ENCODE measurements around the gene B4GALNT1. TPM values are rescaled to one million over a fixed set of nuclear protein-coding genes. Genes with fewer than 3 reads are reported as not detected.

B4GALNT1 gene
- total RNA-seq, 1 donor from 2014 or later: 0.78 TPM

- Mint-ChIP-seq H3K27ac (no peak overlapping the region), H3K36me3 (no peaks in the 10 kb centered on the region), H3K4me1 (no peaks in the 10 kb centered on the region), H3K4me3 (no peak overlapping the region), H3K9me3 (no peaks in the 10 kb centered on the region), H3K27me3 (ENCODE audit: low read depth) (peaks cover 44% of the 10 kb centered on the region)
- DNase-seq (ENCODE audit: low spot score in 2 of 2, unreplicated experiment in 2 of 2): peak; percentile 39 to 66
- TF ChIP-seq CTCF (IDR thresholded peaks at IDR 0.05; ENCODE audit: unreplicated experiment): peak; percentile 94
Observed at GRCh38 chr12:57583008-57583831, 49.8 kb downstream of the B4GALNT1 start.

- Mint-ChIP-seq H3K27me3 (ENCODE audit: low read depth) (peaks cover 46% of the 10 kb centered on the region), H3K4me3 (no peak overlapping the region), H3K4me1 (no peaks in the 10 kb centered on the region), H3K9me3 (no peaks in the 10 kb centered on the region), H3K27ac (no peak overlapping the region), H3K36me3 (no peaks in the 10 kb centered on the region)
- no peak for DNase-seq (ENCODE audit: low spot score in 2 of 2, unreplicated experiment in 2 of 2)
- TF ChIP-seq CTCF (IDR thresholded peaks at IDR 0.05; ENCODE audit: unreplicated experiment): no peak
Observed at GRCh38 chr12:57582440-57582839, 50.6 kb downstream of the B4GALNT1 start.

- Mint-ChIP-seq H3K4me1 (no peaks in the 10 kb centered on the region), H3K9me3 (no peaks in the 10 kb centered on the region), H3K27me3 (ENCODE audit: low read depth) (peaks cover 51% of the 10 kb centered on the region), H3K36me3 (no peaks in the 10 kb centered on the region), H3K27ac (no peak overlapping the region), H3K4me3 (no peak overlapping the region)
- TF ChIP-seq CTCF (IDR thresholded peaks at IDR 0.05; ENCODE audit: unreplicated experiment): no peak
- DNase-seq (ENCODE audit: low spot score in 2 of 2, unreplicated experiment in 2 of 2): no peak
Observed at GRCh38 chr12:57581802-57582201, 51.2 kb downstream of the B4GALNT1 start.

- no peak for TF ChIP-seq CTCF (IDR thresholded peaks at IDR 0.05; ENCODE audit: unreplicated experiment)
- no peak overlapping the region for H3K27ac Mint-ChIP-seq
- H3K27me3 Mint-ChIP-seq (ENCODE audit: low read depth): peaks cover 64% of the 10 kb centered on the region
- H3K9me3 Mint-ChIP-seq: no peaks in the 10 kb centered on the region
- H3K4me3 Mint-ChIP-seq: no peak overlapping the region
- no peaks in the 10 kb centered on the region for H3K36me3 Mint-ChIP-seq
- DNase-seq (ENCODE audit: low spot score in 2 of 2, unreplicated experiment in 2 of 2): no peak
- no peaks in the 10 kb centered on the region for H3K4me1 Mint-ChIP-seq
Observed at GRCh38 chr12:57580466-57580795, 52.6 kb downstream of the B4GALNT1 start.

GRCh38 chr12:57579677-57580465, 53.1 kb downstream of the B4GALNT1 start:
- no peak for TF ChIP-seq CTCF (IDR thresholded peaks at IDR 0.05; ENCODE audit: unreplicated experiment)
- Mint-ChIP-seq H3K9me3 (no peaks in the 10 kb centered on the region), H3K27me3 (ENCODE audit: low read depth) (peaks cover 69% of the 10 kb centered on the region), H3K36me3 (no peaks in the 10 kb centered on the region), H3K4me3 (no peak overlapping the region), H3K27ac (no peak overlapping the region), H3K4me1 (no peaks in the 10 kb centered on the region)
- DNase-seq (ENCODE audit: low spot score in 2 of 2, unreplicated experiment in 2 of 2): no peak

All from mesothelial cell of epicardium (in vitro differentiated cells).